SKM-1 (cell line): ENCODE measurements around the gene TLR9.
A peak's percentile ranks its signal among the peaks of the same experiment; 100 is the strongest.

Experiments
- DNase-seq: peaks from one replicate; lab custom pipeline; 2025; ENCODE audit not compliant: unreplicated experiment; lab: John Stamatoyannopoulos, UW

The TLR9 gene

GRCh38 chr3:52218026-52218425 lies 7.4 kb downstream of the TLR9 start:
- DNase-seq: no peak

- DNase-seq: no peak
Observed at GRCh38 chr3:52217409-52217805, 8.0 kb downstream of the TLR9 start.

GRCh38 chr3:52216585-52217408 lies 8.6 kb downstream of the TLR9 start:
- DNase-seq: no peak

- no peak for DNase-seq
Observed at GRCh38 chr3:52215351-52215750, 10.1 kb downstream of the TLR9 start.

- DNase-seq: no peak
Observed at GRCh38 chr3:52213901-52214300, 11.5 kb downstream of the TLR9 start.

- DNase-seq: no peak
Observed at GRCh38 chr3:52213005-52213404, 12.4 kb downstream of the TLR9 start.

GRCh38 chr3:52211268-52211891 lies 14.1 kb downstream of the TLR9 start:
- DNase-seq: no peak

GRCh38 chr3:52210550-52211046 lies 14.8 kb downstream of the TLR9 start:
- peak; percentile 84 for DNase-seq

- no peak for DNase-seq
Observed at GRCh38 chr3:52210037-52210436, 15.4 kb downstream of the TLR9 start.

GRCh38 chr3:52208556-52208955 lies 16.9 kb downstream of the TLR9 start:
- DNase-seq: no peak

GRCh38 chr3:52205727-52206372 lies 19.6 kb downstream of the TLR9 start:
- no peak for DNase-seq

- DNase-seq: no peak
Observed at GRCh38 chr3:52204337-52205073, 20.9 kb downstream of the TLR9 start.

- no peak for DNase-seq
Observed at GRCh38 chr3:52203701-52204100, 21.7 kb downstream of the TLR9 start.

GRCh38 chr3:52202384-52203077 lies 22.9 kb downstream of the TLR9 start:
- peak; percentile 39 for DNase-seq

- no peak for DNase-seq
Observed at GRCh38 chr3:52200981-52201679, 24.3 kb downstream of the TLR9 start.

- no peak for DNase-seq
Observed at GRCh38 chr3:52198643-52199608, 26.5 kb downstream of the TLR9 start.

- DNase-seq: peak; percentile 88
Observed at GRCh38 chr3:52197842-52198625, 27.4 kb downstream of the TLR9 start, which contains the start of gene ALAS1. ALAS1 (plus strand) TSS chr3:52198160; CDS start chr3:52199242, 1,082 bp downstream.

- DNase-seq: no peak
Observed at GRCh38 chr3:52197499-52197841, 28.0 kb downstream of the TLR9 start.
